ENCODE results near the gene PPFIA1. TPM values are rescaled to one million over a fixed set of nuclear protein-coding genes. Genes with fewer than 3 reads are reported as not detected.

Gene PPFIA1
- polyA plus RNA-seq, 1 of the 3 experiments (the other 2 are of a cell fraction): 37.4 TPM

DNA sequence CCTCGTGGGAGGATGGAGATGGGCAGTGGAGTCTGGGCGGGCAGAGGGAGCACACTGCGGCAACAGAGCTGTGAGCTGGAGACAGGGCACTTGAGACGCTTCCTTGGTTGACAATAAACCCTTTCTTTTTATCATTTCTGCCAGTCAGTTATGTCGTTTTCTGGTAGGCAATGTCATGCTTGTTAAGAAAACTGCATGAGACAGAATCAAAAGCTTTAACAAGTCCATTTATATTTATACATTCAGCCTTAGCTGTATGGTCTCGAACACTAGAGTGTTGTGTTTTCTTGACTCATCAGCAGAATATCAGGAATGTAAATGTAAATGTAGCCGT is 31.9 kb downstream of the PPFIA1 start:
- Histone ChIP-seq H3K36me3 (replicated peaks in 1 of 2; ENCODE audit: control insufficient read depth in 1 of 2, insufficient read depth in 2 of 2, low read length in 1 of 2) (peaks cover 0 to 5% of the 10 kb centered on the region in 2 experiments), H3K9ac (no peak overlapping the region), H3K4me2 (no peak overlapping the region), H3K4me3 (ENCODE audit: low read depth in 2 of 2, low read length in 1 of 2) (no peak overlapping the region), H3K9me3 (no peaks in the 10 kb centered on the region), H3K9me2 (no peaks in the 10 kb centered on the region), H3K79me2 (ENCODE audit: insufficient read depth) (peaks cover 46% of the 10 kb centered on the region; the same call in 1 of the 2 replicates), H3K4me1 (ENCODE audit: control insufficient read depth in 1 of 2, insufficient read depth in 2 of 2, low read depth in 1 of 2, low read length in 1 of 2) (peaks cover 5 to 12% of the 10 kb centered on the region in 2 experiments; a peak in 2 of 4 replicates), H3K27ac (ENCODE audit: low read depth in 2 of 2, low read length in 1 of 2) (no peak overlapping the region), H2AFZ (ENCODE audit: low read depth) (no peak overlapping the region), H3K27me3 (ENCODE audit: insufficient read depth) (no peaks in the 10 kb centered on the region), H4K20me1 (ENCODE audit: insufficient read depth) (0 out of 2 replicates have a peak, but pooled peaks cover 5% of the 10 kb centered on the region), H3F3A (replicated peaks; ENCODE audit: insufficient read depth) (peaks cover 13% of the 10 kb centered on the region)
- CTCF ChIA-PET: interaction anchor here (0.8 kb wide), 1 partner anchor 9 kb away, joined by 3 read pairs; no protein-coding TSS in a partner anchor
- DNase-seq: no peak
- TF ChIP-seq MXI1 (IDR thresholded peaks at IDR 0.05; ENCODE audit: low read depth, low read length) (no peak), YY1 (IDR thresholded peaks at IDR 0.05; ENCODE audit: low read depth) (no peak), ZBTB33 (IDR thresholded peaks at IDR 0.05; ENCODE audit: borderline replicate concordance, low read depth) (no peak), FOSL2 (IDR thresholded peaks at IDR 0.05; ENCODE audit: borderline replicate concordance, low read depth) (no peak), FOXJ3 (CRISPR knock-in tag; IDR thresholded peaks at IDR 0.05) (no peak), PBX3 (IDR thresholded peaks at IDR 0.05) (no peak)
- POLR2A ChIA-PET: no interaction called here
- 94% methylated on average over 7 of the region's 7 CpGs for WGBS (ENCODE audit: low lambda C conversion rate)

GRCh38 chr11:70303070-70303469 is 32.6 kb downstream of the PPFIA1 start:
- POLR2A ChIA-PET: no interaction called here
- CTCF ChIA-PET: interaction anchor here (0.8 kb wide), 1 partner anchor 10 kb away, joined by 3 read pairs; no protein-coding TSS in a partner anchor
- H3K9me3 ChIP-seq: no peaks in the 10 kb centered on the region
- H3K9ac ChIP-seq: no peak overlapping the region
- no peak overlapping the region for H3K4me3 ChIP-seq (ENCODE audit: low read depth in 2 of 2, low read length in 1 of 2)
- H3K9me2 ChIP-seq: no peaks in the 10 kb centered on the region
- peaks cover 5 to 12% of the 10 kb centered on the region in 2 experiments; a peak in 2 of 4 replicates for H3K4me1 ChIP-seq (ENCODE audit: control insufficient read depth in 1 of 2, insufficient read depth in 2 of 2, low read depth in 1 of 2, low read length in 1 of 2)
- peaks cover 53% of the 10 kb centered on the region; the same call in 1 of the 2 replicates for H3K79me2 ChIP-seq (ENCODE audit: insufficient read depth)
- H3K27me3 ChIP-seq (ENCODE audit: insufficient read depth): no peaks in the 10 kb centered on the region
- peaks cover 0 to 7% of the 10 kb centered on the region in 2 experiments for H3K36me3 ChIP-seq (replicated peaks in 1 of 2; ENCODE audit: control insufficient read depth in 1 of 2, insufficient read depth in 2 of 2, low read length in 1 of 2)
- TF ChIP-seq RCOR1 (IDR thresholded peaks at IDR 0.05; ENCODE audit: low read length) (no peak), PBX3 (IDR thresholded peaks at IDR 0.05) (no peak), ELF1 (IDR thresholded peaks at IDR 0.05) (no peak), USF1 (IDR thresholded peaks at IDR 0.05; ENCODE audit: borderline replicate concordance, low read depth) (no peak), JUND (IDR thresholded peaks at IDR 0.05) (no peak), TAF1 (IDR thresholded peaks at IDR 0.05; ENCODE audit: borderline replicate concordance, low read depth, low read length) (no peak), EZH2phosphoT487 (IDR thresholded peaks at IDR 0.05; ENCODE audit: borderline replicate concordance, low read depth) (no peak), GABPA (IDR thresholded peaks at IDR 0.05; ENCODE audit: low read depth) (no peak), RFX5 (IDR thresholded peaks at IDR 0.05; ENCODE audit: low read length) (no peak), FOSL2 (IDR thresholded peaks at IDR 0.05; ENCODE audit: borderline replicate concordance, low read depth) (no peak), ZBTB33 (IDR thresholded peaks at IDR 0.05; ENCODE audit: borderline replicate concordance, low read depth) (no peak), RAD21 (IDR thresholded peaks at IDR 0.05; ENCODE audit: low read length) (no peak), FOXJ3 (CRISPR knock-in tag; IDR thresholded peaks at IDR 0.05) (no peak), YY1 (IDR thresholded peaks at IDR 0.05; ENCODE audit: low read depth) (no peak), NRF1 (IDR thresholded peaks at IDR 0.05; ENCODE audit: low read depth, low read length) (no peak), TEAD4 (IDR thresholded peaks at IDR 0.05; ENCODE audit: borderline replicate concordance, insufficient read depth) (no peak)
- TF ChIP-seq, protein P1, sequence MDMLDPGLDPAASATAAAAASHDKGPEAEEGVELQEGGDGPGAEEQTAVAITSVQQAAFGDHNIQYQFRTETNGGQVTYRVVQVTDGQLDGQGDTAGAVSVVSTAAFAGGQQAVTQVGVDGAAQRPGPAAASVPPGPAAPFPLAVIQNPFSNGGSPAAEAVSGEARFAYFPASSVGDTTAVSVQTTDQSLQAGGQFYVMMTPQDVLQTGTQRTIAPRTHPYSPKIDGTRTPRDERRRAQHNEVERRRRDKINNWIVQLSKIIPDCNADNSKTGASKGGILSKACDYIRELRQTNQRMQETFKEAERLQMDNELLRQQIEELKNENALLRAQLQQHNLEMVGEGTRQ (IDR thresholded peaks at IDR 0.05; ENCODE audit: borderline replicate concordance, low read depth, low read length): no peak
- DNase-seq: no peak
- 0 out of 2 replicates have a peak, but pooled peaks cover 5% of the 10 kb centered on the region for H4K20me1 ChIP-seq (ENCODE audit: insufficient read depth)
- WGBS (ENCODE audit: low lambda C conversion rate): 91% methylated on average over 13 of the region's 13 CpGs
- no peak overlapping the region for H3K4me2 ChIP-seq
- peaks cover 13% of the 10 kb centered on the region for H3F3A ChIP-seq (replicated peaks; ENCODE audit: insufficient read depth)
- H2AFZ ChIP-seq (ENCODE audit: low read depth): no peak overlapping the region
- no peak overlapping the region for H3K27ac ChIP-seq (ENCODE audit: low read depth in 2 of 2, low read length in 1 of 2)
